HEK293 (cell line): ENCODE data around the gene PSTPIP2.

Source experiments
- RBAK ChIP-seq: fragments of 450-650 bp; formaldehyde crosslinking; IDR thresholded peaks from 2 replicates; pipeline ENCODE4 v1.5.1; 2016; ENCODE audit warnings: missing biosample characterization, missing genetic modification characterization
- SETDB1 ChIP-seq: IDR thresholded peaks from one replicate; pipeline ENCODE4 v1.6.1; 2017; ENCODE audit warnings: mild to moderate bottlenecking, low read length, moderate library complexity, mixed read lengths; ENCODE audit not compliant: insufficient read length
- ZNF114 ChIP-seq: fragments of 450-650 bp; formaldehyde crosslinking; IDR thresholded peaks from 2 replicates; pipeline ENCODE4 v1.5.0; 2017; ENCODE audit warnings: missing biosample characterization, missing genetic modification characterization
- ZNF184 ChIP-seq: fragments of 450-650 bp; IDR thresholded peaks from 2 replicates; pipeline ENCODE4 v1.5.1; 2018; ENCODE audit warnings: missing biosample characterization, mild to moderate bottlenecking, missing genetic modification characterization
- ZNF280C ChIP-seq: fragments of 450-650 bp; formaldehyde crosslinking; IDR thresholded peaks from 2 replicates; pipeline ENCODE4 v1.5.1; 2016; ENCODE audit warnings: missing biosample characterization, missing genetic modification characterization
- ZNF423 ChIP-seq: fragments of 450-650 bp; formaldehyde crosslinking; IDR thresholded peaks from 2 replicates; pipeline ENCODE4 v1.5.1; 2016; ENCODE audit warnings: missing biosample characterization, missing genetic modification characterization
- ZNF558 ChIP-seq: fragments of 450-650 bp; formaldehyde crosslinking; IDR thresholded peaks from 2 replicates; pipeline ENCODE4 v1.5.1; 2016; ENCODE audit warnings: missing biosample characterization, missing genetic modification characterization
- ZNF768 ChIP-seq: fragments of 450-650 bp; formaldehyde crosslinking; IDR thresholded peaks from 2 replicates; pipeline ENCODE4 v1.5.1; 2018; ENCODE audit warnings: missing biosample characterization, mild to moderate bottlenecking, missing genetic modification characterization
- TF ChIP-seq, protein P1 (sequence below): fragments of 450-650 bp; formaldehyde crosslinking; IDR thresholded peaks from 2 replicates; pipeline ENCODE4 v1.5.1; 2016; ENCODE audit warnings: missing biosample characterization, missing genetic modification characterization
- TF ChIP-seq, protein P2 (sequence below): fragments of 450-650 bp; formaldehyde crosslinking; IDR thresholded peaks from 2 replicates; pipeline ENCODE4 v1.5.1; 2016; ENCODE audit warnings: missing biosample characterization, missing genetic modification characterization
- TF ChIP-seq, protein P3 (sequence below): fragments of 450-650 bp; formaldehyde crosslinking; IDR thresholded peaks from 2 replicates; pipeline ENCODE4 v1.5.1; 2016; ENCODE audit warnings: missing biosample characterization, missing genetic modification characterization
- TF ChIP-seq, protein P4 (sequence below): fragments of 450-650 bp; formaldehyde crosslinking; optimal IDR thresholded peaks from 2 replicates; pipeline ENCODE3; 2016; ENCODE audit warnings: missing biosample characterization, mild to moderate bottlenecking, missing genetic modification characterization

DNA sequence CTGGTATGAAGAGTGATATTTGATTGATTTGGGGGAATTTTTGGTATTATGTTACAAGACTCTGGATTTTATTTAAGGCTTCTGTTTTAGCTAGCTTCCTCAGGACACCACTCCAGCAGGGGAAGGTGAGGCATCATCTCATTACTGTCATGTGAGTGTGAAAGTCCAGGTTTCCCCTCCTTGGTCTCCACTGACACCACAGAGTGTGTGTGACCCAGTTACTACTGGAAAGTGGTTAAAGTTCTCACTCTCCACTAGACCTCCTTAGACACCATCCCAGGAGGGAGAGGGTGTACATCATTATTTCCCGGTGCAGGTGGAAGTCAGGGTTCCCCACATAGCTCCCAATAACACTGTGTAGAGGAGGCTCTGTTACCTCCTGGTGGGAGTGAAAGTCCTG, 69.1 kb downstream of the PSTPIP2 start:
- TF ChIP-seq, protein P1, sequence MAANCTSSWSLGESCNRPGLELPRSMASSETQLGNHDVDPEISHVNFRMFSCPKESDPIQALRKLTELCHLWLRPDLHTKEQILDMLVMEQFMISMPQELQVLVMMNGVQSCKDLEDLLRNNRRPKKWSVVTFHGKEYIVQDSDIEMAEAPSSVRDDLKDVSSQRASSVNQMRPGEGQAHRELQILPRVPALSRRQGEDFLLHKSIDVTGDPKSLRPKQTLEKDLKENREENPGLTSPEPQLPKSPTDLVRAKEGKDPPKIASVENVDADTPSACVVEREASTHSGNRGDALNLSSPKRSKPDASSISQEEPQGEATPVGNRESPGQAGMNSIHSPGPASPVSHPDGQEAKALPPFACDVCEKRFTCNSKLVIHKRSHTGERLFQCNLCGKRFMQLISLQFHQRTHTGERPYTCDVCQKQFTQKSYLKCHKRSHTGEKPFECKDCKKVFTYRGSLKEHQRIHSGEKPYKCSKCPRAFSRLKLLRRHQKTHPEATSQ: no peak
- TF ChIP-seq, protein P2, sequence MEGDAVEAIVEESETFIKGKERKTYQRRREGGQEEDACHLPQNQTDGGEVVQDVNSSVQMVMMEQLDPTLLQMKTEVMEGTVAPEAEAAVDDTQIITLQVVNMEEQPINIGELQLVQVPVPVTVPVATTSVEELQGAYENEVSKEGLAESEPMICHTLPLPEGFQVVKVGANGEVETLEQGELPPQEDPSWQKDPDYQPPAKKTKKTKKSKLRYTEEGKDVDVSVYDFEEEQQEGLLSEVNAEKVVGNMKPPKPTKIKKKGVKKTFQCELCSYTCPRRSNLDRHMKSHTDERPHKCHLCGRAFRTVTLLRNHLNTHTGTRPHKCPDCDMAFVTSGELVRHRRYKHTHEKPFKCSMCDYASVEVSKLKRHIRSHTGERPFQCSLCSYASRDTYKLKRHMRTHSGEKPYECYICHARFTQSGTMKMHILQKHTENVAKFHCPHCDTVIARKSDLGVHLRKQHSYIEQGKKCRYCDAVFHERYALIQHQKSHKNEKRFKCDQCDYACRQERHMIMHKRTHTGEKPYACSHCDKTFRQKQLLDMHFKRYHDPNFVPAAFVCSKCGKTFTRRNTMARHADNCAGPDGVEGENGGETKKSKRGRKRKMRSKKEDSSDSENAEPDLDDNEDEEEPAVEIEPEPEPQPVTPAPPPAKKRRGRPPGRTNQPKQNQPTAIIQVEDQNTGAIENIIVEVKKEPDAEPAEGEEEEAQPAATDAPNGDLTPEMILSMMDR (tag by site-specific recombination): no peak
- no peak for TF ChIP-seq ZNF558 (tag by site-specific recombination)
- TF ChIP-seq, protein P3, sequence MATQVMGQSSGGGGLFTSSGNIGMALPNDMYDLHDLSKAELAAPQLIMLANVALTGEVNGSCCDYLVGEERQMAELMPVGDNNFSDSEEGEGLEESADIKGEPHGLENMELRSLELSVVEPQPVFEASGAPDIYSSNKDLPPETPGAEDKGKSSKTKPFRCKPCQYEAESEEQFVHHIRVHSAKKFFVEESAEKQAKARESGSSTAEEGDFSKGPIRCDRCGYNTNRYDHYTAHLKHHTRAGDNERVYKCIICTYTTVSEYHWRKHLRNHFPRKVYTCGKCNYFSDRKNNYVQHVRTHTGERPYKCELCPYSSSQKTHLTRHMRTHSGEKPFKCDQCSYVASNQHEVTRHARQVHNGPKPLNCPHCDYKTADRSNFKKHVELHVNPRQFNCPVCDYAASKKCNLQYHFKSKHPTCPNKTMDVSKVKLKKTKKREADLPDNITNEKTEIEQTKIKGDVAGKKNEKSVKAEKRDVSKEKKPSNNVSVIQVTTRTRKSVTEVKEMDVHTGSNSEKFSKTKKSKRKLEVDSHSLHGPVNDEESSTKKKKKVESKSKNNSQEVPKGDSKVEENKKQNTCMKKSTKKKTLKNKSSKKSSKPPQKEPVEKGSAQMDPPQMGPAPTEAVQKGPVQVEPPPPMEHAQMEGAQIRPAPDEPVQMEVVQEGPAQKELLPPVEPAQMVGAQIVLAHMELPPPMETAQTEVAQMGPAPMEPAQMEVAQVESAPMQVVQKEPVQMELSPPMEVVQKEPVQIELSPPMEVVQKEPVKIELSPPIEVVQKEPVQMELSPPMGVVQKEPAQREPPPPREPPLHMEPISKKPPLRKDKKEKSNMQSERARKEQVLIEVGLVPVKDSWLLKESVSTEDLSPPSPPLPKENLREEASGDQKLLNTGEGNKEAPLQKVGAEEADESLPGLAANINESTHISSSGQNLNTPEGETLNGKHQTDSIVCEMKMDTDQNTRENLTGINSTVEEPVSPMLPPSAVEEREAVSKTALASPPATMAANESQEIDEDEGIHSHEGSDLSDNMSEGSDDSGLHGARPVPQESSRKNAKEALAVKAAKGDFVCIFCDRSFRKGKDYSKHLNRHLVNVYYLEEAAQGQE (tag by site-specific recombination): no peak
- no peak for TF ChIP-seq ZNF184 (tag by site-specific recombination)
- TF ChIP-seq ZNF768 (tag by site-specific recombination): no peak
- TF ChIP-seq ZNF423 (tag by site-specific recombination): no peak
- TF ChIP-seq ZNF280C (tag by site-specific recombination): no peak
- no peak for TF ChIP-seq SETDB1
- TF ChIP-seq, protein P4, sequence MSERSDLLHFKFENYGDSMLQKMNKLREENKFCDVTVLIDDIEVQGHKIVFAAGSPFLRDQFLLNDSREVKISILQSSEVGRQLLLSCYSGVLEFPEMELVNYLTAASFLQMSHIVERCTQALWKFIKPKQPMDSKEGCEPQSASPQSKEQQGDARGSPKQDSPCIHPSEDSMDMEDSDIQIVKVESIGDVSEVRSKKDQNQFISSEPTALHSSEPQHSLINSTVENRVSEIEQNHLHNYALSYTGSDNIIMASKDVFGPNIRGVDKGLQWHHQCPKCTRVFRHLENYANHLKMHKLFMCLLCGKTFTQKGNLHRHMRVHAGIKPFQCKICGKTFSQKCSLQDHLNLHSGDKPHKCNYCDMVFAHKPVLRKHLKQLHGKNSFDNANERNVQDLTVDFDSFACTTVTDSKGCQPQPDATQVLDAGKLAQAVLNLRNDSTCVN (tag by site-specific recombination): no peak
- no peak for TF ChIP-seq ZNF114 (tag by site-specific recombination)
- no peak for TF ChIP-seq RBAK (tag by site-specific recombination)
